Liver (tissue), 3 donors: ENCODE results near the gene FBXO31.

Experiments used
- CTCF ChIP-seq: fragments of 150-350 bp; IDR thresholded peaks from 2 replicates; pipeline ENCODE4 v1.5.1; 2017; ENCODE audit warnings: improper control_type of control experiment, low read depth, low read length; ENCODE audit not compliant: missing input control
- EGR1 ChIP-seq, 2 donors: IDR thresholded peaks; 2 replicates each; pipeline ENCODE4 v1.6.1; 2016 to 2018; ENCODE audit warnings: antibody characterized with exemption in 2 of 2, low read depth in 2 of 2
- RAD21 ChIP-seq, 2 donors: IDR thresholded peaks; 2 replicates each; pipeline ENCODE4 v1.6.1; 2016; ENCODE audit warnings: antibody characterized with exemption in 2 of 2, mild to moderate bottlenecking in 2 of 2
- RXRA ChIP-seq, 2 donors: IDR thresholded peaks; 2 replicates each; pipeline ENCODE4 v1.6.1; 2017 to 2018; ENCODE audit warnings: antibody characterized with exemption in 2 of 2, mild to moderate bottlenecking in 1 of 2
- TF ChIP-seq, protein P1 (sequence below): IDR thresholded peaks from 2 replicates; pipeline ENCODE4 v1.6.1; 2016; ENCODE audit warnings: antibody characterized with exemption
- donor health status: healthy.
- donor health status: healthy.

- no peak for TF ChIP-seq CTCF
- no peak for TF ChIP-seq RXRA (IDR thresholded peaks at IDR 0.05)
- no peak for TF ChIP-seq EGR1 (IDR thresholded peaks at IDR 0.05; ENCODE audit: low read depth in 2 of 2)
- TF ChIP-seq RAD21 (IDR thresholded peaks at IDR 0.05) = no peak
- TF ChIP-seq, protein P1, sequence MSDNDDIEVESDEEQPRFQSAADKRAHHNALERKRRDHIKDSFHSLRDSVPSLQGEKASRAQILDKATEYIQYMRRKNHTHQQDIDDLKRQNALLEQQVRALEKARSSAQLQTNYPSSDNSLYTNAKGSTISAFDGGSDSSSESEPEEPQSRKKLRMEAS = no peak
Observed at GRCh38 chr16:87343753-87344050, 39.9 kb downstream of the FBXO31 start.
